Measurements from ENCODE around the gene CARTPT. TPM values are rescaled to one million over a fixed set of nuclear protein-coding genes. Genes with fewer than 3 reads are reported as not detected.

The CARTPT gene
- total RNA-seq, 2 experiments from 2014 or later, result not detected

- intact Hi-C loops (cut with DNase I, micrococcal nuclease), result no loop called here
- peaks cover 6% of the 10 kb centered on the region for H3K4me1 Mint-ChIP-seq (ENCODE audit: low read depth)
- Histone ChIP-seq H3K27me3 (ENCODE audit: control insufficient read depth in 1 of 2, insufficient read depth in 2 of 2, low read length in 2 of 2) (peaks cover 0 to 7% of the 10 kb centered on the region in 2 experiments), H3K36me3 (ENCODE audit: insufficient read depth, low read length) (no peaks in the 10 kb centered on the region), H3K27ac (ENCODE audit: low read depth in 1 of 2, low read length in 2 of 2) (no peak overlapping the region), H3K9me3 (ENCODE audit: control insufficient read depth in 1 of 2, insufficient read depth in 1 of 2, low read length in 2 of 2) (peaks cover 0 to 13% of the 10 kb centered on the region in 2 experiments), H3K4me3 (ENCODE audit: low read length) (no peak overlapping the region), H3K4me1 (ENCODE audit: insufficient read depth, low read length) (peaks cover 5% of the 10 kb centered on the region)
- ATAC-seq (ENCODE audit: poor library complexity) (no peak), DNase-seq (no peak)
- CTCF ChIA-PET, result no interaction called here
- TF ChIP-seq, protein P1, sequence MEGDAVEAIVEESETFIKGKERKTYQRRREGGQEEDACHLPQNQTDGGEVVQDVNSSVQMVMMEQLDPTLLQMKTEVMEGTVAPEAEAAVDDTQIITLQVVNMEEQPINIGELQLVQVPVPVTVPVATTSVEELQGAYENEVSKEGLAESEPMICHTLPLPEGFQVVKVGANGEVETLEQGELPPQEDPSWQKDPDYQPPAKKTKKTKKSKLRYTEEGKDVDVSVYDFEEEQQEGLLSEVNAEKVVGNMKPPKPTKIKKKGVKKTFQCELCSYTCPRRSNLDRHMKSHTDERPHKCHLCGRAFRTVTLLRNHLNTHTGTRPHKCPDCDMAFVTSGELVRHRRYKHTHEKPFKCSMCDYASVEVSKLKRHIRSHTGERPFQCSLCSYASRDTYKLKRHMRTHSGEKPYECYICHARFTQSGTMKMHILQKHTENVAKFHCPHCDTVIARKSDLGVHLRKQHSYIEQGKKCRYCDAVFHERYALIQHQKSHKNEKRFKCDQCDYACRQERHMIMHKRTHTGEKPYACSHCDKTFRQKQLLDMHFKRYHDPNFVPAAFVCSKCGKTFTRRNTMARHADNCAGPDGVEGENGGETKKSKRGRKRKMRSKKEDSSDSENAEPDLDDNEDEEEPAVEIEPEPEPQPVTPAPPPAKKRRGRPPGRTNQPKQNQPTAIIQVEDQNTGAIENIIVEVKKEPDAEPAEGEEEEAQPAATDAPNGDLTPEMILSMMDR (IDR thresholded peaks at IDR 0.05), result no peak
- no peaks in the 10 kb centered on the region for H3K9me3 Mint-ChIP-seq
- peaks cover 26% of the 10 kb centered on the region for H3K27me3 Mint-ChIP-seq
- H3K4me3 Mint-ChIP-seq, result no peak overlapping the region
- POLR2A ChIA-PET, result no interaction called here
- H3K36me3 Mint-ChIP-seq (ENCODE audit: low read depth), result no peaks in the 10 kb centered on the region
- no peak overlapping the region for H3K27ac Mint-ChIP-seq
Observed at GRCh38 chr5:71693828-71694427, 25.1 kb upstream of the CARTPT start.

GRCh38 chr5:71695071-71695470 is 24.0 kb upstream of the CARTPT start:
- TF ChIP-seq, protein P1 (IDR thresholded peaks at IDR 0.05), result no peak
- CTCF ChIA-PET, result no interaction called here
- ATAC-seq (ENCODE audit: poor library complexity) (no peak), DNase-seq (no peak)
- POLR2A ChIA-PET, result no interaction called here
- H3K4me1 Mint-ChIP-seq (ENCODE audit: low read depth), result peaks cover 6% of the 10 kb centered on the region
- no peaks in the 10 kb centered on the region for H3K36me3 Mint-ChIP-seq (ENCODE audit: low read depth)
- peaks cover 26% of the 10 kb centered on the region for H3K27me3 Mint-ChIP-seq
- peaks cover 0 to 13% of the 10 kb centered on the region in 2 experiments for H3K9me3 ChIP-seq (ENCODE audit: control insufficient read depth in 1 of 2, insufficient read depth in 1 of 2, low read length in 2 of 2)
- H3K4me3 ChIP-seq (ENCODE audit: low read length), result no peak overlapping the region
- H3K4me1 ChIP-seq (ENCODE audit: insufficient read depth, low read length), result peaks cover 5% of the 10 kb centered on the region
- H3K36me3 ChIP-seq (ENCODE audit: insufficient read depth, low read length), result no peaks in the 10 kb centered on the region
- H3K27ac ChIP-seq (ENCODE audit: low read depth in 1 of 2, low read length in 2 of 2), result no peak overlapping the region
- H3K27ac Mint-ChIP-seq, result no peak overlapping the region
- no peaks in the 10 kb centered on the region for H3K9me3 Mint-ChIP-seq
- no peak overlapping the region for H3K4me3 Mint-ChIP-seq
- intact Hi-C loops (cut with DNase I, micrococcal nuclease), result no loop called here
- peaks cover 0 to 7% of the 10 kb centered on the region in 2 experiments for H3K27me3 ChIP-seq (ENCODE audit: control insufficient read depth in 1 of 2, insufficient read depth in 2 of 2, low read length in 2 of 2)

- ATAC-seq (ENCODE audit: poor library complexity), result no peak
- TF ChIP-seq, protein P1 (IDR thresholded peaks at IDR 0.05), result no peak
- Mint-ChIP-seq H3K9me3 (no peaks in the 10 kb centered on the region), H3K27me3 (peaks cover 26% of the 10 kb centered on the region), H3K36me3 (ENCODE audit: low read depth) (no peaks in the 10 kb centered on the region), H3K4me3 (no peak overlapping the region), H3K27ac (no peak overlapping the region), H3K4me1 (ENCODE audit: low read depth) (peaks cover 6% of the 10 kb centered on the region)
- POLR2A ChIA-PET, result no interaction called here
- H3K36me3 ChIP-seq (ENCODE audit: insufficient read depth, low read length), result no peaks in the 10 kb centered on the region
- intact Hi-C loops (cut with DNase I, micrococcal nuclease), result no loop called here
- H3K27ac ChIP-seq (ENCODE audit: low read depth in 1 of 2, low read length in 2 of 2), result no peak overlapping the region
- H3K4me1 ChIP-seq (ENCODE audit: insufficient read depth, low read length), result peaks cover 5% of the 10 kb centered on the region
- peaks cover 0 to 7% of the 10 kb centered on the region in 2 experiments for H3K27me3 ChIP-seq (ENCODE audit: control insufficient read depth in 1 of 2, insufficient read depth in 2 of 2, low read length in 2 of 2)
- no peak overlapping the region for H3K4me3 ChIP-seq (ENCODE audit: low read length)
- DNase-seq, result no peak
- CTCF ChIA-PET, result no interaction called here
- peaks cover 0 to 13% of the 10 kb centered on the region in 2 experiments for H3K9me3 ChIP-seq (ENCODE audit: control insufficient read depth in 1 of 2, insufficient read depth in 1 of 2, low read length in 2 of 2)
Observed at GRCh38 chr5:71695595-71695994, 23.5 kb upstream of the CARTPT start.

Measured in CD4-positive, alpha-beta T cell (primary cell).